Activated CD8-positive, alpha-beta memory T cell treated with anti-CD3 and anti-CD28 coated beads, Interleukin-2, amount 10 ng/mL, durations not matched to agents 7 days and 5 days (primary cell): ENCODE results near the gene NPFFR1. TPM values are rescaled to one million over a fixed set of nuclear protein-coding genes. Genes with fewer than 3 reads are reported as not detected.
A peak's percentile ranks its signal among the peaks of the same experiment; 100 is the strongest.
"Not testable (repeated sequence)": the region's sequence is repeated elsewhere in the genome, so short reads cannot be mapped to it uniquely, and the experiment has no call there.

Experiments used
- ATAC-seq: fragments of 150-1000 bp; cut with Tn5 transposase; one replicate; pipeline ENCODE4 v1.10.0; 2021; ENCODE audit warnings: moderate library complexity
- CTCF ChIA-PET: fragments of 350-600 bp; sonication (Branson Sonifier 250); formaldehyde crosslinking; loops from one replicate; lab custom pipeline; 2021; ENCODE audit warnings: antibody characterized with exemption; lab: Charles Lee
- DNase-seq: peaks from one replicate; pipeline ENCODE4 v3.0.0-alpha.2; 2020
- H3K27ac Mint-ChIP-seq: one replicate; pipeline ENCODE4 v1.8.0; 2021; ENCODE audit warnings: mild to moderate bottlenecking, mixed read lengths
- H3K27me3 Mint-ChIP-seq: one replicate; pipeline ENCODE4 v1.8.0; 2021; ENCODE audit warnings: mixed read lengths
- H3K36me3 Mint-ChIP-seq: one replicate; pipeline ENCODE4 v1.8.0; 2021; ENCODE audit warnings: mild to moderate bottlenecking, mixed read lengths
- H3K4me1 Mint-ChIP-seq: one replicate; pipeline ENCODE4 v1.8.0; 2021; ENCODE audit warnings: mixed read lengths
- H3K4me3 Mint-ChIP-seq: one replicate; pipeline ENCODE4 v1.8.0; 2021; ENCODE audit warnings: mild to moderate bottlenecking, moderate library complexity, mixed read lengths
- H3K9me3 Mint-ChIP-seq: one replicate; pipeline ENCODE4 v1.8.0; 2022; ENCODE audit warnings: low read depth, mixed read lengths
- total RNA-seq, 2 experiments: library from RNA; stranded (reverse); gene quantifications; one replicate each; pipeline ENCODE4 v1.2.3, GENCODE V29; 2021

Gene NPFFR1
- total RNA-seq, 2 experiments from 2014 or later, result not detected

DNA sequence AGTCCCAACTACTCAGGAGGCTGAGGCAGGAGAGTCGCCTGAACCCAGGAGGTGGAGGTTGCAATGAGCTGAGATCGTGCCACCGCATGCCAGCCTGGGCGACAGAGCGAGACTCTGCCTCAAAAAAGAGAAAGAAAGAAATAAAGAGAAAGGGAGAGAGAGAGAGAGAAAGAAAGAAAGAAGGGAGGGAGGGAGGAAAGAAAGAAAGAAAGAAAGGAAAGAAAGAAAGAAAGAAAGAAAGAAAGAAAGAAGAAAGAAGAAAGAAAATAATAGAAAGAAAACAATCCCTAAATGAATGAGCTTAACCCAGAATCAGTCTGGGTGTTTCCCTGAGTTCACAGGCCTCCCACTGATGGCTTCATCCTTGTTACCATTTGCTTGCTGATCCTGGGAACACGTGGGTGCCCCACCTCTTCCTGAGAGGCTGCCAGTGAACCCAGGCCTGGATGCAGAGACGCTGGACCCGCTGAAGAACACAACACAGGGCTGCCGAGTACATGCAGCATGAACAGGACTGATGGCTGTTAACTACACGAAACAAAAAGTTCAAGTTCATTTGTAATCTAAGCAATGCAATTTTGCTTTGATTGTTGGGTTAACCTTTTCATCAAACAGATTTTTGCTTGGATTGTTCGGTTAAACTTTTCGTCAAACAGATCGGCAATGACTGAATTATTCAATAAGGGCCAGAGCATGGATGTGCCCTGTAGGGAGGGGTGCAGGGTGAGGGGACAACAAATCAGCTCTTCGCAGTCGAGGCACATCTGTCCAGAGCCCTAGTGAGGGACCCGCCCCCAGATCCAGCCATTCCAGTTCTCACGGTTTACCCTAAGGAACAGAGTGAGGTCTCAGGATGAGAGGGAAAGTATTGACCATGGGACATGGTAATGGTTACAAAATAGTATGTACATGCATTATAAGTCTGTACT is 11.5 kb downstream of the NPFFR1 start:
- Mint-ChIP-seq H3K4me1 (peaks cover 20% of the 10 kb centered on the region), H3K36me3 (no peaks in the 10 kb centered on the region), H3K4me3 (peak overlapping the region; percentile 11), H3K27ac (peak overlapping the region; percentile 45), H3K27me3 (no peaks in the 10 kb centered on the region), H3K9me3 (no peaks in the 10 kb centered on the region)
- DNase-seq, result no peak
- ATAC-seq, result no peak
- CTCF ChIA-PET, result interaction anchor here (0.7 to 11.0 kb wide), 27 partner anchors 10 to 157 kb away, joined by 3 to 167 read pairs (median 4); partner anchors contain the start of genes EIF4EBP2, PPA1, SAR1A and TYSND1

DNA sequence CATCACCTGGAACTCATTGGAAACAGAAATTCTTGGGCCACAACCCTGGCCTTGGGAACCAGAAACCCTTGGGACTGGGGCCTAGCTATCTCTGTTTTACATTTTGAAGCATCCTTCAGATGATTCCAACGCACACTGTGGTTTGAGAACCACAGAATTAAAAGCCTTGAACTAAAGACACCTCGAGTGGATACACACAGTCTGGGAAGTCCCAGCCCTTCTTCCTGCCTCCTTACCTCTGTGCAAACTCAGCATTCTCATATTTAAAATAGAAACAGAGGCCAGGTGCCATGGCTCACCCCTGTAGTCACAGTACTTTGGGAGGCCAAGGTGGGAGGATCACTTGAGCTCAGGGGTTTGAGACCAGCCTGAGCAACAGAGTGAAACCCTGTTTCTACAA is 12.9 kb downstream of the NPFFR1 start:
- Mint-ChIP-seq H3K4me1 (peaks cover 27% of the 10 kb centered on the region), H3K36me3 (no peaks in the 10 kb centered on the region), H3K4me3 (no peak overlapping the region), H3K9me3 (no peaks in the 10 kb centered on the region), H3K27me3 (no peaks in the 10 kb centered on the region), H3K27ac (no peak overlapping the region)
- CTCF ChIA-PET, result interaction anchor here (1.1 to 11.0 kb wide), 5 partner anchors 11 to 92 kb away, joined by 4 to 167 read pairs (median 4); no protein-coding TSS in a partner anchor
- ATAC-seq (no peak), DNase-seq (no peak)

DNA sequence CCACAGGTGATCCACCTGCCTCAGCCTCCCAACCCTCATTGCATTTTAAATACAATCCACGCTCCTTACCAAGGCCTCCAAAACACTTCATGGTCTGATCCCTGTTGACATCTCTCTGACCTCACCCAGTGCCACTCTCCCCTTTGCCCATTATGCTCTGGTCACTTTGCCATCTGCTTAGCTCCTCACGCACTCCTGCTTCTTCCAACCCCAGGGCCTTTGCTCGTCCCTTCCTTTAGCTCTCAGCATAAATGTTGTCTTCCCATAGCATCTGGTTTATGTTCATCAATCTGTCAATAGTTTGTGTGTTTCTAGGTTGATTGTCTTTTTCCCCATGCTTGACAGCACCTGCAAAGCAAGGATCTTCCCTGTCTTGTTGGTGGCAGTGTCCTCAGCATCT is 14.1 kb downstream of the NPFFR1 start:
- no peak overlapping the region for H3K27ac Mint-ChIP-seq
- ATAC-seq (no peak), DNase-seq (no peak)
- H3K9me3 Mint-ChIP-seq, result no peaks in the 10 kb centered on the region
- CTCF ChIA-PET, result interaction anchor here (2.0 to 11.0 kb wide), 3 partner anchors 47 to 94 kb away, joined by 4 to 167 read pairs (median 7); no protein-coding TSS in a partner anchor
- peaks cover 27% of the 10 kb centered on the region for H3K4me1 Mint-ChIP-seq
- no peak overlapping the region for H3K4me3 Mint-ChIP-seq
- no peaks in the 10 kb centered on the region for H3K36me3 Mint-ChIP-seq
- peaks cover 5% of the 10 kb centered on the region for H3K27me3 Mint-ChIP-seq

DNA sequence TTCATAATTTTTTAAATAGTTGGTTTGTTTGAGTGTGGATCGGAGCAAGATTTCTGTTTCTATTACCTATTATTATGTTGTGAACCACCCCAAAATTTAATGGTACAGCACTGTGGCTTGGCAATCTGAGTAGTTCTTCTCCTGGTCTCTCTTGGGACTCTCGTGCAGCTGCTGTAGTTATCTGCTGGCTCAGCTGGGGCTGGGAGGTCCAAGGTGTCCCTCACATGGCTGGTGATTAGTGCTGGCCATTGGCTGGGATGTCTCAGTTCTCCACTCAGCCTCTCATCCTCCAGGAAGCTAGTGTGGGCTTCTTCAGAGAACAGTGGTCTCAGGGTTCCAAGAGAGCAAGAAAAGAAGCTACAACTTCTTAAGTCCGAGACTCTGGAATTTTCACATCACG is 15.4 kb downstream of the NPFFR1 start:
- ATAC-seq, result no peak

DNA sequence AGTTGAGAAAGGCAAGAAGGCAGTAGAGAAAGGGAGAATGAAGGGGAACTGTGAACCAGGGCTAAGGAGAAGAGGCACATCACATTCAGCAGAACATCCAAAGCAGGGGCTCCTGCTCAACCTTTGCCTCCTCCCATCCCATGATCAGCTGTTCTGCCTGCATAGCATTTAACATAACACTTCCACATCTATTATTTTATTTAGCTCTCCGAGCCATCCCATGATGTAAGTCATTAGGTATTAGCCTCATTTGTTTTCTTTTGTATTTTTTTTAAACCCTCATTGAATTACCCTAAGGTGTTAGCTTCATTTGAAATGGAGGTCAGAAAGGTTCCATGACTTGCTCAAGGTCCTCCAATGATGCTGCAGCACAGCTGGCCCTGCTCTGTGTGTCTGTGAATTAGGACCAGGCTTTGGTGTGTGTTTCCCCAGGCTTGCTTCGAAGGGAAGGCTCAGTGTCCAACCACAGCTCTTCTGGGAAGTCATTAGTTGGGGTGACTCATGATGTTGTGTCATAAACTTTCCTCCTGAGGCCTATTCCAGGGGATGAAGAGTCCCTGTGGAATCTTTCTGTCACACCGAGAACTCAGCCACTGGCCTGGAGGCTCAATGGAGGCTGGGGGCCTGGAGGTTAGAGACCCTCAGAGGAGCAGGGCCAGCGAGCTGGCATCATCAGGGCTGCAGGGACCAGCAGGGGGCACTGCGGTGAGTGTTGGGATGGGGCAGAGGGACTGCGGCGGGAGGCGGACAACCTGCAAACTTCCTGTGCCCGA is 16.5 kb downstream of the NPFFR1 start:
- Mint-ChIP-seq H3K4me1 (peaks cover 15% of the 10 kb centered on the region), H3K36me3 (no peaks in the 10 kb centered on the region), H3K9me3 (no peaks in the 10 kb centered on the region), H3K4me3 (no peak overlapping the region), H3K27ac (no peak overlapping the region), H3K27me3 (peaks cover 15% of the 10 kb centered on the region)
- ATAC-seq (no peak), DNase-seq (no peak)
- CTCF ChIA-PET, result interaction anchor here (0.6 to 11.0 kb wide), 9 partner anchors 9 to 176 kb away, joined by 3 to 167 read pairs (median 3); no protein-coding TSS in a partner anchor

More for the DNA sequence above, 15.4 kb downstream of the NPFFR1 start:
- peaks cover 11% of the 10 kb centered on the region for H3K27me3 Mint-ChIP-seq
- H3K27ac Mint-ChIP-seq, result no peak overlapping the region
- H3K9me3 Mint-ChIP-seq, result no peaks in the 10 kb centered on the region
- H3K4me1 Mint-ChIP-seq, result peaks cover 25% of the 10 kb centered on the region
- CTCF ChIA-PET, result interaction anchor here (1.0 to 11.0 kb wide), 3 partner anchors 81 to 193 kb away, joined by 3 to 167 read pairs (median 3); no protein-coding TSS in a partner anchor
- H3K4me3 Mint-ChIP-seq, result no peak overlapping the region
- DNase-seq, result no peak
- H3K36me3 Mint-ChIP-seq, result no peaks in the 10 kb centered on the region

DNA sequence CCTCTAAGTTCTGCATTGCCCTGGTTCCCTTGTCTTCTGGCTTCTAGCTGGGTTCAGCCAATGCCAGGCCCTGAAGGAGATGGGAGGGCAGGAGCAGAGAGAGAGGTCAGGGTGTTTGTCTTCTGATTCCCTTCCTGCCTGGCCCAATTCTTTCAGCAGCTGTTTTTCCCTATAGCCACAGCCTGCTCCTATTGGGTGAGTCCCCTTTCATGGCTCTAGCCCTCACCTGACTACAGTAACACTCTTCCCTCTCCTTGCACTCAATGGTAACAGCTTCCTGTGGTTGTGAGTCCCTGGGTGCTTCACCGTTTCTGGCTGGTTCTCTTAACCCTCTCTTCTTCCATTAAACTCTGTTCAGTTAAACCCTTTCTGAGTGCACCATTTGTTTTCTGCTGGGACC is 17.1 kb downstream of the NPFFR1 start:
- peaks cover 11% of the 10 kb centered on the region for H3K4me1 Mint-ChIP-seq
- peaks cover under 1% of the 10 kb centered on the region for H3K36me3 Mint-ChIP-seq
- CTCF ChIA-PET, result interaction anchor here (0.7 to 11.0 kb wide), 5 partner anchors 10 to 175 kb away, joined by 3 to 167 read pairs (median 3); no protein-coding TSS in a partner anchor
- H3K27me3 Mint-ChIP-seq, result peaks cover 16% of the 10 kb centered on the region
- ATAC-seq (no peak), DNase-seq (no peak)
- no peak overlapping the region for H3K4me3 Mint-ChIP-seq
- H3K9me3 Mint-ChIP-seq, result peaks cover 4% of the 10 kb centered on the region
- no peak overlapping the region for H3K27ac Mint-ChIP-seq

DNA sequence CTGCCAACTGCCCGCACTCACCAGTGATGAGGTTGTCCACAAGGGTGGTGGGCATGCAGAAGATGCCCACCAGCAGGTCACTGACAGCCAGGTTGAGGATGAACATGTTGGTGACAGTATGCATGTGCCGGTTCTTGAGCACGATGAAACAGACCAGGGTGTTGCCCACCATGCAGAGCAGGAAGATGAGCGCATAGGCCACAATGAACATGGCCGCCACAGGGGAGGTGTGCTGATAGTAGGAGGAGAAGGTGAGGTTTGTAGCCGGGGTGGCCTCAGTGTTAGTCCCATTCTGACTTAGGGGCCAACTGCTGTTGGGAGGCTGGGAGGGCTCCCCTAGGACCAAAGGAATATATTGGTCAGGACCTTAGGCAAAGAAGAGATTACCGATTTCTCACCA is 17.7 kb downstream of the NPFFR1 start:
- ATAC-seq (no peak), DNase-seq (no peak)
- CTCF ChIA-PET, result interaction anchor here (0.9 to 11.0 kb wide), 5 partner anchors 25 to 97 kb away, joined by 3 to 167 read pairs (median 6); no protein-coding TSS in a partner anchor
- no peak overlapping the region for H3K27ac Mint-ChIP-seq
- H3K36me3 Mint-ChIP-seq, result peaks cover 7% of the 10 kb centered on the region
- no peak overlapping the region for H3K4me3 Mint-ChIP-seq
- H3K27me3 Mint-ChIP-seq, result peaks cover 16% of the 10 kb centered on the region
- peaks cover 12% of the 10 kb centered on the region for H3K4me1 Mint-ChIP-seq
- H3K9me3 Mint-ChIP-seq, result peaks cover 7% of the 10 kb centered on the region

DNA sequence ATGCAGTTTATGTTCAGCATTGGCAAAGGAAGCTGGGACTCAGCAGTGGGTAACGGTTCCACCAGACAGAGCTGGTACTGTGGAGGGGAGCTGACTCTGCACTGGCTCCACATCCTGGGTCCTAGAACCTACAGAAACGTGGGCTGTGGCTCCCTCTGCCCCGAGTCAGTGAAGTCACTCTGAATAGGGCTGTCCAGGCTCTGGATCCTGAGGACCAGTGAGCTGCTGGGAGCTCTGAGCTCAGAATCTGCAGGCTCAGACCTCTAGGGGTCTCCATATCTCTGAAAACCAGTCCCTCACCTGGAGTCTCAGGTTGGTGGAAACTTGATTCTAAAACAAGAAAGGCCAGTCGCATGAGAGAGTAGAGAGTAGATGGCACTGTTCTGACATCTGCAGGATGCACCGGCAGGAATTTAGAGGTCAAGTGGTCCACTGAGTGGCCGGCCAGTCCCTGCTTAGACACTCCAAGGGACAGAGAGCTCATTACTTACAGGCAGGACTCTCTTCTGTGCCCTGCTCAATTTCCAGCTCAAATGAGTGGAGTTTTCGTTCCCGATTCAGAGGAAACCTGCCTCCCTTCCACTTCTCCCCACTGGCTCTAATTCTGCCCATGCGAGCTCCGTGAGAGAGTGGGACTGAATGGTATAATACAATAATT is 18.6 kb downstream of the NPFFR1 start:
- no peak overlapping the region for H3K27ac Mint-ChIP-seq
- peaks cover 16% of the 10 kb centered on the region for H3K27me3 Mint-ChIP-seq
- DNase-seq (no peak), ATAC-seq (peak; percentile 30)
- peaks cover 8% of the 10 kb centered on the region for H3K9me3 Mint-ChIP-seq
- no peak overlapping the region for H3K4me3 Mint-ChIP-seq
- peaks cover 12% of the 10 kb centered on the region for H3K4me1 Mint-ChIP-seq
- CTCF ChIA-PET, result interaction anchor here (0.7 to 11.0 kb wide), 13 partner anchors 10 to 98 kb away, joined by 3 to 167 read pairs (median 3); partner anchors contain the start of gene PPA1
- H3K36me3 Mint-ChIP-seq, result peaks cover 7% of the 10 kb centered on the region

DNA sequence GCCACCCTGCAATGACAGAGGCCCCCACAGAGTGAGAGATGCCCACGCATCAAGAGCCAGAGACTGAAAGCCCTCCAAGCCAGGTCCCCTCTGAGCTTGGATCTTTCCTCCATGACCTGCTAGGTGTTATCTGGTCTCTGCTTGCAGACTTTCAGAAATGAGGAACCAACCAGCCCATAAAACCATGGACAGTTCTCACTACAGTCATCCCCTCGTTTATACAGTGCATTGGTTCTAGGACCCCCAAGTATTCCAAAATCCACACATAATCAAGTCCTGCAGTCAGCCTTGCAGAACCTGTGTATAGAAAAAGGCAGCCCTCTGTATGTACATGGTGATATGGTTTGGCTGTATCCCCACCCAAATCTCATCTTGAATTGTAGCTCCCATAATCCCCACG is 23.1 kb downstream of the NPFFR1 start:
- H3K4me3 Mint-ChIP-seq, result no peak overlapping the region

DNA sequence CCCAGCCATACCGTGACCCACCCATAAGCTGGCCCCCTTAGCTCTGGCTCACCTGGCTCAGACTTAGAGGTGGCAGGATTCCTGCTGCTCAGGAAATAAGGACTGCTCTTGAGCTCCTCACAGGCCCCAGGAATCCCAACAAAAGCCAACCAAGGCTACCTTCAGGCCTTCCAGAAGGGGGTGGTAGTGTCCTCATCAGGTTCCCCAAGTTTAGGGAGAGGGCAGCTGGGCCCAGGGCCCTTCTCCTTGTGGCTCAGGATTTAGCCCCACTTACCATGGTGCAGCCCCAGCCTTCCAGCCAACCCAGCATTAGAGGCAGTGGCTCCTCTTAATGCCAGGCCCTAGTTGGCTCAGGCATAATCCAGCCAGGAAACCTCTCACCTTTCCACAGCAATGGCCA is 23.5 kb downstream of the NPFFR1 start:
- H3K4me1 Mint-ChIP-seq, result peaks cover 10% of the 10 kb centered on the region
- no peak overlapping the region for H3K4me3 Mint-ChIP-seq
- H3K9me3 Mint-ChIP-seq, result peaks cover 8% of the 10 kb centered on the region
- CTCF ChIA-PET, result interaction anchor here (1.6 kb wide), 1 partner anchor 13 kb away, joined by 6 read pairs; no protein-coding TSS in a partner anchor
- peaks cover 10% of the 10 kb centered on the region for H3K36me3 Mint-ChIP-seq
- no peak overlapping the region for H3K27ac Mint-ChIP-seq
- ATAC-seq (no peak), DNase-seq (no peak)
- peaks cover 46% of the 10 kb centered on the region for H3K27me3 Mint-ChIP-seq

More for the DNA sequence above, 23.1 kb downstream of the NPFFR1 start:
- Mint-ChIP-seq H3K4me1 (peaks cover 6% of the 10 kb centered on the region), H3K9me3 (peaks cover 8% of the 10 kb centered on the region), H3K27ac (no peak overlapping the region), H3K36me3 (peaks cover 10% of the 10 kb centered on the region), H3K27me3 (peaks cover 41% of the 10 kb centered on the region)
- no peak for DNase-seq
- CTCF ChIA-PET, result interaction anchor here (1.6 kb wide), 1 partner anchor 12 kb away, joined by 6 read pairs; no protein-coding TSS in a partner anchor
- no peak for ATAC-seq

DNA sequence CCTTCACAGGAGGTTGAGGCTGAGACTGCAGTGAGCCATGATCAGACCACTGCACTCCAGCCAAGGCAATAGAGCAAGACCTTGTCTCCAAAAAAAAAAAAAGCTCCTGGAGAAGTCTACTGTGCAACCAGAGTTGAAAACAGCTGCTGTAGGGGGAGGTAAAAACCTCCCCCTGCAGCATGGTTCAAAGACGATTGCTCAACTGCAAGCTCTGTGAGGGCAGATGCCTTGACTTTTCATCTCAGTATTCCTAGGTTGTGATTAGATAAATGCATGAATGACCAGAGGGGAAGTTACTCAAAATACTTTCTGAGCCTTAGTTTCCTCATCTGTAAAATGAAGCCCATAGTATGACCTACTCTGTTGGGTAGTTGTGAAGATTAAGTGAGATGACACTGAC is 25.6 kb downstream of the NPFFR1 start:
- DNase-seq (no peak), ATAC-seq (no peak)
- CTCF ChIA-PET, result interaction anchor here (1.3 kb wide), 1 partner anchor 9 kb away, joined by 3 read pairs; no protein-coding TSS in a partner anchor
- peaks cover 52% of the 10 kb centered on the region for H3K27me3 Mint-ChIP-seq
- no peak overlapping the region for H3K4me3 Mint-ChIP-seq
- H3K36me3 Mint-ChIP-seq, result peaks cover 10% of the 10 kb centered on the region
- peaks cover 12% of the 10 kb centered on the region for H3K4me1 Mint-ChIP-seq
- H3K27ac Mint-ChIP-seq, result no peak overlapping the region
- H3K9me3 Mint-ChIP-seq, result peaks cover 8% of the 10 kb centered on the region

DNA sequence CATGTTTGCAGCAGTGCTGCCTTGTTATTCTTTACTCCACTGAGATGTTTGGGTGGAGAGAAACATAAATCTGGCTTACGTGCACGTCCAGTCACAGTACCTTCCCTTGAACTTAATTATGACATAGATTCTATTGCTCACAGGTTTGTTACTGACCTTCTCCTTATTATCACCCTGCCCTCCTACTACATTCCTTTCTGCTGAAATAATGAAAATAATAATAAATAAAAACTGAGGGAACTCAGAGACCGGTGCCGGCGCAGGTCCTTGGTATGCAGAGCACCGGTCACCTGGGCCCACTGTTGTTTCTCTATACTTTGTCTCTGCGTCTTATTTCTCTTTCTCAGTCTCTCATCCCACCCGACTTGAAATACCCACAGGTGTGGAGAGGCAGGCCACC is 26.0 kb downstream of the NPFFR1 start:
- peaks cover 10% of the 10 kb centered on the region for H3K36me3 Mint-ChIP-seq
- CTCF ChIA-PET, result interaction anchor here (1.3 kb wide), 1 partner anchor 10 kb away, joined by 3 read pairs; no protein-coding TSS in a partner anchor

More for the DNA sequence above, 26.0 kb downstream of the NPFFR1 start:
- H3K4me3 Mint-ChIP-seq, H3K27ac Mint-ChIP-seq, H3K9me3 Mint-ChIP-seq, DNase-seq, ATAC-seq: not testable (repeated sequence)
- H3K4me1 Mint-ChIP-seq, result peaks cover 12% of the 10 kb centered on the region
- peaks cover 56% of the 10 kb centered on the region for H3K27me3 Mint-ChIP-seq
